HL-60 (cell line): Measurements from ENCODE around the gene CHST11.

Experiments
- GABPA ChIP-seq: IDR thresholded peaks from 2 replicates; pipeline ENCODE4 v1.6.1; 2012; ENCODE audit warnings: low read depth
- POLR2AphosphoS5 ChIP-seq: IDR thresholded peaks from 2 replicates; pipeline ENCODE4 v1.6.1; 2012; ENCODE audit warnings: low read depth
- SPI1 ChIP-seq: IDR thresholded peaks from 2 replicates; pipeline ENCODE4 v1.6.1; 2012; ENCODE audit warnings: low read depth, mild to moderate bottlenecking, borderline replicate concordance
- TF ChIP-seq, protein P1 (sequence below): IDR thresholded peaks from one replicate; pipeline ENCODE4 v1.5.1; 2011; ENCODE audit warnings: low read length, control low read depth, inconsistent platforms; ENCODE audit not compliant: insufficient read depth

DNA sequence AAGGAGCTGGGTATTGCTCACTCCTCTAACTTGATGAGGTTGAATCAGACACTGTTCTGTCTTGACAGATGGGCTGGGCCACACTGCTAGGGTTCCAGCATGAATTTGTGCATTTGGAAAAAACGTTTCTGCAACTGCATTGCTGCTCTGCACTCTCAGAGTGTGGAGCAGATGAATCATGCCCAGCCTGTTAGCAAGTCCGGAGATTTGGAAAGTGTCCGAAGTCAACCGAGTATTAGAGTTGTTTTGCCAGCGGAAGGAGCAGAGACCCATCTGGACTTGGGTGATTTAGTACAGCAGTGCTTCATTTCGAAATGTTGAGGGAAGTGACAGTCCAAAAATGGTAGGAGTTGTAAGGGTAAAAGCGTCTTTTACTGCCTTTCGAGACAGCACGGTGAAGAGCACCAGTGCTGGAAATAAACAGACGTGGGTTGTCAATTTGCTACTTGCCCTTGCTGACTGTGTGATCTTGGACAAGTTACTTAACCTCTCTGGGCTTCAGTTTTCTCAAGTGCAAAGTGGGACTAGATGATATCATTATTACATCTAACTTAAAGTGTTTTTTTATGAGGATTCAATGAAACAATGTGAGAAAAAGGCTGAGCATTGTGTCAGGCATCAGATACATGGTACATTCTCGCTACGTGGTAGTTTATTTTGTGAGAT lies 139.5 kb downstream of the CHST11 start:
- TF ChIP-seq, protein P1, sequence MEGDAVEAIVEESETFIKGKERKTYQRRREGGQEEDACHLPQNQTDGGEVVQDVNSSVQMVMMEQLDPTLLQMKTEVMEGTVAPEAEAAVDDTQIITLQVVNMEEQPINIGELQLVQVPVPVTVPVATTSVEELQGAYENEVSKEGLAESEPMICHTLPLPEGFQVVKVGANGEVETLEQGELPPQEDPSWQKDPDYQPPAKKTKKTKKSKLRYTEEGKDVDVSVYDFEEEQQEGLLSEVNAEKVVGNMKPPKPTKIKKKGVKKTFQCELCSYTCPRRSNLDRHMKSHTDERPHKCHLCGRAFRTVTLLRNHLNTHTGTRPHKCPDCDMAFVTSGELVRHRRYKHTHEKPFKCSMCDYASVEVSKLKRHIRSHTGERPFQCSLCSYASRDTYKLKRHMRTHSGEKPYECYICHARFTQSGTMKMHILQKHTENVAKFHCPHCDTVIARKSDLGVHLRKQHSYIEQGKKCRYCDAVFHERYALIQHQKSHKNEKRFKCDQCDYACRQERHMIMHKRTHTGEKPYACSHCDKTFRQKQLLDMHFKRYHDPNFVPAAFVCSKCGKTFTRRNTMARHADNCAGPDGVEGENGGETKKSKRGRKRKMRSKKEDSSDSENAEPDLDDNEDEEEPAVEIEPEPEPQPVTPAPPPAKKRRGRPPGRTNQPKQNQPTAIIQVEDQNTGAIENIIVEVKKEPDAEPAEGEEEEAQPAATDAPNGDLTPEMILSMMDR = no peak
- TF ChIP-seq GABPA (no peak), POLR2AphosphoS5 (no peak), SPI1 (no peak)
